ENCODE measurements around the gene DIS3L2.
"Not testable (repeated sequence)": the region's sequence is repeated elsewhere in the genome, so short reads cannot be mapped to it uniquely, and the experiment has no call there.

DIS3L2 gene

DNA sequence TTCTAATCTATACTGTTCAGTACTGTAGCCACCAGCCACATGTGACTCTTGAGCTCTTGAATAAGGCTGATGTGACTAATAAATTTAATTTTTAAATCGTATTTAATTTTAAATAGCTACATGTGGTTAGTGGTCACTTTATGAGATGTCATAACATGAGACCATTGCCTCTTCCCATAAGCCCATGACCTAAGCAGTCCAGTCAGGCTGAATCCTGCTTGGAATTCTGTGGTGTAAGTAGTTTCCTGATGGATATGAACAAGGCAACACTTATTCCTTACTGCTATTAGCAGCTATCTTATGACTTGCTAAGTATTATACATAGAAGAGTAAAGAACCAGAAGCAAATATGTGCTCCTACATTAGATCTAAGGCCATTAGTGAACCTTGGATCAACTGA is 150.0 kb downstream of the DIS3L2 start:
- no peak for DNase-seq (ENCODE audit: extremely low read depth in 1 of 2, low read depth in 1 of 2)

GRCh38 chr2:232113821-232114220 is 152.3 kb downstream of the DIS3L2 start:
- no peak for DNase-seq (ENCODE audit: extremely low read depth in 1 of 2, low read depth in 1 of 2)

- DNase-seq (ENCODE audit: extremely low read depth in 1 of 2, low read depth in 1 of 2) = not testable (repeated sequence)
Observed at GRCh38 chr2:232115728-232116361, 154.3 kb downstream of the DIS3L2 start.

DNA sequence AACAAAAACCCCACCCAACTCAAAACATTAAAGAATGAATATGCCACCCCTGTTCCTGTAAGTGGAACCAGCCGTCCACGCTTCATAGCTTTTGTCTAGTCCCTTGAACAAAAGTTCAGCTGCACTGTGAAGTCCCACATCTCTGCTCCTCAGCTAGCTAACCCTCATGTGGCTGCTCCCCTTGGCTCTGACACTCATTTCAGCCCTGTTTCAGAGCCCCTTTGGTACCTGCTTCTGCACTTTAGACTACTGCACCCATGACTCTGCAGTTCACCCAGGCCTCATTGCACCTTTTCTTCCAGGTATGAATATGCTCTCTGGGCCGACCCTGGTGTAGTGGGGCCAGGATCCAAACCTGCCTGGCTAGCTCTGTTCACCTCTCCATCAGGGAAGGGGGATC is 155.3 kb downstream of the DIS3L2 start:
- no peak for DNase-seq (ENCODE audit: extremely low read depth in 1 of 2, low read depth in 1 of 2)

GRCh38 chr2:232117413-232117812 is 155.9 kb downstream of the DIS3L2 start:
- no peak for DNase-seq (ENCODE audit: extremely low read depth in 1 of 2, low read depth in 1 of 2)

DNA sequence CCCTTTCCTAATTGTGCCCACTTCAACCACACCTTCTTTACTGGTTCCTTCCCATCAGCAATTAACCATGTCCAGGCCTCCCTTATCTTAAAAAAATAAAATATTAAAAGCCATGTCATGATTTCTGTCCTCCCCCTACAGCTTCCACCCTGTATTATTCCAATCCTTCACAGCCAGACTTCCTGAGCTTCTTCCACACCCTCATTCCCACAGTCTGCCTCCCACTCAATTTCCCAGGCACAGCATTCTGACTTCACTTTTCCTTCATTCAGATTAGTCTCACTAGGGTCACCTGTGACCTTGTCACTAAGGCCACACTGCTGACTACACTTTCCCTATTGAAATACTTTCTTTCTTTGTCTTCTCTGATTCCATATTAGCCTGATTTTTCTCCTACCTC is 159.4 kb downstream of the DIS3L2 start:
- DNase-seq (ENCODE audit: extremely low read depth in 1 of 2, low read depth in 1 of 2) = no peak

DNA sequence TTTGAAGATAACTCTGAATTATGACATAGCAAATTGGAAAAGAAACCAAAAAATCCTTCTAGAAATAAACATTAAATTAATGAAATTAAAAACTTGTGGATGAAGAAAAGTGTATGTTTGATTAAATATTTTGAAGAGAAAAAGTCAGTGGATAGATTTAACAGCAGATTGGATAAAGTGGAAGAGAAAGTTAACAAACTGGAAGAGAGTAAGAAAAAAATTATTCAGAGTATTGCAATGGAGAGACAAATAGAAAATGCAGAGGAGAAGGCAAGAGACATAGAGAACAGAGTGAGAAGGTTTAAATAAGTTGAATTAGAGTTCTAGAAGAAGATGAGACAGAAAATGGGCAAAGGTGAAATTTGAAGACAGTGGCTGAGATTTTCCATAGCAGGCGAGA is 162.8 kb downstream of the DIS3L2 start:
- DNase-seq (ENCODE audit: extremely low read depth in 1 of 2, low read depth in 1 of 2) = no peak

GRCh38 chr2:232126301-232127099 is 165.0 kb downstream of the DIS3L2 start:
- DNase-seq (ENCODE audit: extremely low read depth in 1 of 2, low read depth in 1 of 2) = no peak

DNA sequence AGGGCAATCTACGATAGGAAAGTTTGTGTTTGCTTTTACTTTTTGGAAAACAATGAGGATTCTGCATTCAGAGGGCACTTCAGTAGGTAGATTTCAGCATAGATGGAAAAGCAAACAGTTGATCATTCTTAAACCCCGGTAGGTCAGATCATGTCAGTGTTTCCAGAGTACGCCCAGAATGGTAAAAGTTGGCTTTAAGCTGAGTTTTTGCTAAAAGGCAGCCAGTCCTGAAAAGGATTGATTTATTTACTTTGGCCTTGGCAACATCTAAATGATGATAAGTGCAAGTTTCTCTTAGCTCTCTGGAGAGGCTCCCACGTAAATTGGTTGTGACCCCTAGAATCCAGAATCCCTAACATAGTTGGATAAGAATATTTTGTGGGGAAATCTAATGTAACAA is 168.0 kb downstream of the DIS3L2 start:
- DNase-seq (ENCODE audit: extremely low read depth in 1 of 2, low read depth in 1 of 2) = no peak

DNA sequence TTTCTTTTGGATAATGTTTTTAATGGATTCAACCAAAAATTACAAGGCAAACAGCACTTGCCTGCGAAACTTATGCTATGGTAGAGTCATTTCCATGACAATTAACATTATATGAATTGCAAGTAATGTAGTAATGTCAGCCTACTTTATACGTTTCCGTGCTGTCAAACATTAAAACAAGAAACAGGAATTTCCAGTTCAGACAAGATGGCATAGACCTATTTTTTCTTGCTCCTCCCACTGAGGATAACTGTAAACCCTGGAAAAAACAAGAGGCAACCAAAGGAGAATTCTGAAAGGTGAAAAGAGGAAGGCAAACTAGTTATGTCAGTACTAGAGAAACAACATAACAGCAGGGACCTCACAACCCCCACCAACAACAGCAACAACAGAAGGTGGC is 170.7 kb downstream of the DIS3L2 start:
- DNase-seq (ENCODE audit: extremely low read depth in 1 of 2, low read depth in 1 of 2) = no peak

GRCh38 chr2:232133078-232133477 is 171.6 kb downstream of the DIS3L2 start:
- DNase-seq (ENCODE audit: extremely low read depth in 1 of 2, low read depth in 1 of 2) = no peak

- no peak for DNase-seq (ENCODE audit: extremely low read depth in 1 of 2, low read depth in 1 of 2)
Observed at GRCh38 chr2:232134939-232135338, 173.4 kb downstream of the DIS3L2 start.

GRCh38 chr2:232137356-232138147 is 176.0 kb downstream of the DIS3L2 start:
- DNase-seq (ENCODE audit: extremely low read depth in 1 of 2, low read depth in 1 of 2) = no peak

DNA sequence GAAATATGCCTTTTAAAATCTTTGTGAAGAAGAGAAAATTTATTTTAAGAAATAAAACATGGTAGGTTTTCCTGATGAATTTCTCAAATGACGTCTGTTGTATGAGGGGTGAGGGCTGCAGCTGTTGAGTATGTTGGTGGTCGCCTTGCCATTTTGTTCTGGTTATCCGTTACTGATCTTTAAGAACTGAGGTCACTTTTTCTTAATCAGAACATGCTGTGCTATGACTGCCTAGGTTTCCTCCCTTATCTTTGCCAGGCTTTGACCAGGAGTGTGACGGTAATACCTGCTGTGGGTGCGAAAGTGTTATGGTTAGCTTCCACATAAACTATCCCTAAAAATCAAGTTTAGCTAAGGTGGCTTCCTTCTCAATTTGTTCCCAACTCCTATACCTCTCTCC is 176.9 kb downstream of the DIS3L2 start:
- no peak for DNase-seq (ENCODE audit: extremely low read depth in 1 of 2, low read depth in 1 of 2)

DNA sequence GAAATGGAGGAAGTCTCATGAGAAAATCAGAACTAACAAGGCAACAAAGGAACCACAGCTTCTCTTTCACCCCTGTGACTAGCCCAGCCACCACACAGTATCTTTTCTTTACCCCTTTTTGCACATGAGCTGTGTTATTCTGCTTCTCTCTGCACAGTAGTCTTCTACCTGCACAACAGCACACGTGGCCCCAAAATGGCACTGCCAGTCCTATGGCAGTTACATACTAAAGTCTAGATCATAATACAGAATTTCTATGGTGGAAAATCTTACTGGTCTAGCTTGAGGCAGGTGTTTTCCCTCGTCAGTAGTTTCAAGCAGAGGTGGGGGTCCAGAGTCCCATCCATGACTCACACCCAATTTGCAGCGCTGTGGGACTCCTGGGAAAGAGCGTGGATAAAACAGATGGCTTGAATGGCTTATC is 177.7 kb downstream of the DIS3L2 start:
- DNase-seq (ENCODE audit: extremely low read depth in 1 of 2, low read depth in 1 of 2) = no peak

DNA sequence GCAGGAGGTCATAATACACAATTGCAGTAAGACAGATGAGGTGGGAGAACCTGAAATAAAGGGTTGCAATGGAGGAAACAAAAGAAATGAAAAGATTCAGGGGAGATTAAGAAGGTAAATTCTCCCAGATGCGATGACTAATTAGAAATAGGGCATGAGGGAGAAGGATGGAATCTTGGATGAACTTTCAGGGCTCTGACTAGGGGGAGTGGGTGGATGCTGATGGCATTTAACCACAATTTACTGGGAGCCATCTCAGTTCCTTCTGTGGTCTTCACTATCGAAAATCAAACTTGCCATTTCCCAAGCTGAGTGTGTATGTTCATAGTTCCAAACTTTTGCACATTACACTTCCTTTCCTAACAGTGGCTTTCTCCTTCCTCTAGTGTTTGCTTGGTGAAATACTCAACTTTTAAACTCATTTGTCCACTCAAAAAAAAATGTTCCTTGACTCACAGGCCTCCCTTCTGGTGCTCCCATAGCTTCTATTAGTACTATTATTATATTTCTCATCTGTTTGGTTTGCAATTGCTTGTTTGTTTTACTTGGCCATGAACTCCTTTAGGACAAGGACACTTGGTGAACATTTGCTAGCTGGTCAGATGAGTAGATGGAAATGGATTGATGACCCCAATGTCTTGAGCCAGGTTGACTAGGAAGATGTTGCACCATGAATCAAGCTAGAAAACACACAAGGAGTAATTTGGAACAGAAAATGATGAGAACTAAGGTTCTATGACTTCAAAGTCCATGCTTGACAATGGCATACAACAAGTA is 178.5 kb downstream of the DIS3L2 start:
- DNase-seq (ENCODE audit: extremely low read depth in 1 of 2, low read depth in 1 of 2) = no peak

DNA sequence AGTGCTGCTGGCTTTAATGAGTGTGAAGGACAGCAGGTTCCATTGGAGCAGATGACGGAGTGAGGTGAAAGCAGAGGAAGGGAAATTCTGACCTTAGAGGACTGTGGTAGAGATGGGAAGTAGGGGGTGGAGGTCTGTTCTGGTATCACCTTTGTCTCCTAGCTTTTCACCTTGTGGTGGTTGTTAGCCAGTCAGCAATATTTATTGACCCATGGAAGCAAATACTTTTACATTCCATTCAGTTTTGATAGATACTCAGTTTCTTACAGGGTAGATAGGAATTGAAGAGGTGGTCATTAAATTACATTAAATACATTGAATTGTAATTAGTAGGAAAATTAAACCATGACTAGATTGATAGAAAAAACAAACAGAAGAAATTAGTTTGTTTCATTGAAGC is 180.1 kb downstream of the DIS3L2 start:
- DNase-seq (ENCODE audit: extremely low read depth in 1 of 2, low read depth in 1 of 2) = no peak

GRCh38 chr2:232142049-232142448 is 180.5 kb downstream of the DIS3L2 start:
- no peak for DNase-seq (ENCODE audit: extremely low read depth in 1 of 2, low read depth in 1 of 2)

DNA sequence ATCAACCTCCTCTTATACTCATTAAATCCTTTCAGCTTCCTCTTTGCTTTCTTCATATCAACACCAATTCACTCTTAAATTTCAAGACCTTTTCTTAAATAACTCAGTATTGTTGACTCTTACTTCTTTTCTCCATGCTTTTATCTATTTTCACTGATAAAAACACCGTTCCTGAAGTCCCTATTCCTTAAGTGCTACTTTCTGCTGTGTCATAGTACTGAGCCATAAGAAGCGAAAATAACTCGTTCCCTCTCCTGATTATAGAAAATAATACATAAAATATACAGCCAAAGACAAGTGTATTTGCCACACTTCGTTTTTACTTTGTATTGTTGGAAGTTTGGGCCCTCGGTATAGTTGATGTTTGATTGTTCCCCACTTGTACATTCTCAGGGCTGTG is 181.0 kb downstream of the DIS3L2 start:
- DNase-seq (ENCODE audit: extremely low read depth in 1 of 2, low read depth in 1 of 2) = no peak

DNA sequence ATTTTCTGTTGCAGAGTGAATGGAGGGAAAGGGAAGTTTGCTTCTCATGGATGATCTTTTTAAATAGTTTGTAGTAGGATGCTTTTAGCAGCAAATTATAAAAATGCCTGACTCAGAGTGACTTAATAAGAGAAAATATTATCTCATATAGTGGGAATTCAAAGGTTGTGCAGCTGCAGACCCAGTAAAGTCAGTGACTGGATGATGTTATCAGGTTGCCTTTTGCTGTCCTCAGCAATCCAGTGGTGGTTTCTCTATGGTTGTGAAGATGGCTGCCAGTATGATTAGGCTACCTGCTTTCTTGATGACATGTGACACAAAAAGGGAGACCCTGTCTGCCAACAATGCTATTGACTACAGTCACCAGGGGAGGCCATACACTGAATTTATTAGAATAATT is 184.8 kb downstream of the DIS3L2 start:
- DNase-seq (ENCODE audit: extremely low read depth in 1 of 2, low read depth in 1 of 2) = no peak
